Glutamatergic neuron (in vitro differentiated cells): ENCODE results near the gene NUAK2. TPM values are rescaled to one million over a fixed set of nuclear protein-coding genes. Genes with fewer than 3 reads are reported as not detected.
A peak's percentile ranks its signal among the peaks of the same experiment; 100 is the strongest.

ENCODE experiments used
- DNase-seq: peaks from one replicate; pipeline ENCODE4 v3.0.0; 2022
- H3K27ac Mint-ChIP-seq: one replicate; pipeline ENCODE4 v1.8.0; 2020; ENCODE audit warnings: mild to moderate bottlenecking, mixed read lengths, inconsistent platforms; ENCODE audit not compliant: unreplicated experiment
- H3K27me3 Mint-ChIP-seq: one replicate; pipeline ENCODE4 v1.8.0; 2020; ENCODE audit warnings: mild to moderate bottlenecking, moderate library complexity, mixed read lengths, inconsistent platforms; ENCODE audit not compliant: unreplicated experiment
- H3K36me3 Mint-ChIP-seq: one replicate; pipeline ENCODE4 v1.8.0; 2020; ENCODE audit warnings: mild to moderate bottlenecking, mixed read lengths, inconsistent platforms; ENCODE audit not compliant: unreplicated experiment
- H3K4me1 Mint-ChIP-seq: one replicate; pipeline ENCODE4 v1.8.0; 2020; ENCODE audit warnings: mild to moderate bottlenecking, low read depth, mixed read lengths, inconsistent platforms; ENCODE audit not compliant: unreplicated experiment
- H3K4me3 Mint-ChIP-seq: one replicate; pipeline ENCODE4 v1.8.0; 2020; ENCODE audit warnings: mild to moderate bottlenecking, mixed read lengths, inconsistent platforms; ENCODE audit not compliant: unreplicated experiment
- H3K9me3 Mint-ChIP-seq: one replicate; pipeline ENCODE4 v1.8.0; 2020; ENCODE audit warnings: mild to moderate bottlenecking, moderate library complexity, mixed read lengths, inconsistent platforms; ENCODE audit not compliant: unreplicated experiment
- CTCF ChIP-seq: fragments of 200-600 bp; sonication (generic); IDR thresholded peaks from one replicate; pipeline ENCODE4 v1.5.0; 2021; ENCODE audit not compliant: partially characterized antibody, unreplicated experiment
- total RNA-seq: library from RNA; stranded (reverse); fragmentation: NEBNext Ultra II Directional; extraction: Animal tissue kit (Norgen Biotek cat#: 25700); gene quantifications from one replicate; pipeline ENCODE4 v1.2.1, GENCODE V29; 2021; ENCODE audit not compliant: unreplicated experiment

The NUAK2 gene
- total RNA-seq, 1 donor from 2014 or later: 8.0 TPM

- peaks cover 6% of the 10 kb centered on the region for H3K9me3 Mint-ChIP-seq
- peaks cover 18% of the 10 kb centered on the region for H3K4me1 Mint-ChIP-seq
- DNase-seq: no peak
- H3K36me3 Mint-ChIP-seq: no peaks in the 10 kb centered on the region
- TF ChIP-seq CTCF: no peak
- peaks cover 2% of the 10 kb centered on the region for H3K27me3 Mint-ChIP-seq
- H3K4me3 Mint-ChIP-seq: no peak overlapping the region
- no peak overlapping the region for H3K27ac Mint-ChIP-seq
Observed at GRCh38 chr1:205276689-205277065, 44.9 kb downstream of the NUAK2 start.

- TF ChIP-seq CTCF: no peak
- Mint-ChIP-seq H3K27me3 (peaks cover 3% of the 10 kb centered on the region), H3K4me3 (no peak overlapping the region), H3K36me3 (no peaks in the 10 kb centered on the region), H3K4me1 (peaks cover 18% of the 10 kb centered on the region), H3K9me3 (peaks cover 6% of the 10 kb centered on the region), H3K27ac (no peak overlapping the region)
- no peak for DNase-seq
Observed at GRCh38 chr1:205275916-205276688, 45.4 kb downstream of the NUAK2 start.

DNA sequence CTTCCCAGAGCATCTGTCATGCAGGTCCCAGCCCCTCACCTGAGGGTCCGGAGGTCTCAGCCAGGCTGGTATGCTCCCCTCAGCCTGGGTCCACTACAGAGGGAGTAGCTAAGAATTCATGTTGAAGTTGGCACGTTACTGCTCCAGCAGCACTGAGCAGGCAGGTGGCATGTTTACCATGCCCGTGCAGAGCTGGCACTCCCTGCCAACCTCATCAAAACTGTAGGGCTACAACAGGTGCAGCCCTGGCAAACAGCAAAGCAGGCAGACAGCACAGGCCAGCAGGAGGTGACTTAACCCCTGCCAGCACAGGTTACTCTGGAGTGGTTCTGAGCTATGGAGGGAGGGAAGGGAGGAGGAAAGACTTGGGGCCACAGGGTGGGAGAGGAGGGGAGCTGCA lies 46.4 kb downstream of the NUAK2 start:
- Mint-ChIP-seq H3K4me3 (no peak overlapping the region), H3K27ac (no peak overlapping the region), H3K36me3 (no peaks in the 10 kb centered on the region), H3K27me3 (peaks cover 5% of the 10 kb centered on the region), H3K9me3 (peaks cover 12% of the 10 kb centered on the region), H3K4me1 (peaks cover 18% of the 10 kb centered on the region)
- DNase-seq: no peak
- no peak for TF ChIP-seq CTCF

DNA sequence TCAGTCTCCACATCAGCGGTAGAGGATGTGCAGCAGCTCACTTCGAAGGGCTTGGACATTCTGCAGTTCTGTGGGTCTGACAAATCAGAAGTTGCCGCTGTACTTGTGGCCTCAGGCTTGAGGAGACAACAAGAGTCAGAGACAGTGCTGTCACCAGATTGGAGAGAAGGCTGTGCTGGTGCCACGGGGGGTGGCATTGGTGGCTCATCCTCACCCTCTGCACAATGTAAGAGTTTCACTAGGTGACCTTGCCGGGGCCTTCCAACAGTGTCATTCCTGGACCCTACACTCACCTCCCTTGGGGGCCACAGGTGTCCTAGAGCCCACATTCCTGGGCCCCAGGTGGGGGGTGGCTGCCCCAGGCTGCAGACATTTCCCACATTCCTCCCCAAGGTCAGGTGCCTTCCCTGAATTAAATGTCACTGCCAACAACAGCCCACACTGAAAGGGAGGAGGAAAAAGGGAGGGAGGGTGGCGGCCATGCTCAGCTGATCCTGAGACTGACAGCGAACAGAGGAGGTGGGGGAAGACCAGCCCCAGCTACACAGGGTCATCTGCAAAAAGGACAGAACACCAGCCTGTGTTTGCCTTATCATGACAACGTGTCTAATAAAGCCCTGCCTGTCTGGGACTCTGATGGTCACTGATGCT lies 47.4 kb downstream of the NUAK2 start:
- DNase-seq: no peak
- no peak overlapping the region for H3K4me3 Mint-ChIP-seq
- H3K27ac Mint-ChIP-seq: no peak overlapping the region
- peaks cover 12% of the 10 kb centered on the region for H3K9me3 Mint-ChIP-seq
- peaks cover 16% of the 10 kb centered on the region for H3K4me1 Mint-ChIP-seq
- H3K36me3 Mint-ChIP-seq: no peaks in the 10 kb centered on the region
- no peak for TF ChIP-seq CTCF
- H3K27me3 Mint-ChIP-seq: peaks cover 5% of the 10 kb centered on the region

DNA sequence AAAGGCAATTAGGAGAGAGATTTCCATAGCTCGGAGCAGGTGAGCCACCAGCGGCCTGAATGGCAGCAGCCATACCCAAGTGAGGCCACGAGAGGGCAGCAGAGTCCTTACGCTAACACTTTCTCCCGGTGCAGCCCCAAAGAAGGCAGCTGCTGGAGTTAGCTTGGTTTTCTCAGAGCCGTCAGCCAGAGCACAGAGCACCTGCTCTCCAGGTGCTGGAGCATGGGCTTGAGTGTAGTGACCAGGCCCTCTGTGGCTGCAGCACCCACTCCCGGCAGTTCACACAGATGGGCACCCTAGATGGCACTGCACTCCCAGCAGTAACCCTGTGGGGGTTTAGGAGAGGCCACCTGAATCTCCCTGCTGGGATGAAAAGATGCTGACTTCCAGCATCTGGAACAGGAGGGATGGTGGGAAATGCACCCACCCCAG lies 48.0 kb downstream of the NUAK2 start:
- Mint-ChIP-seq H3K36me3 (no peaks in the 10 kb centered on the region), H3K4me1 (peaks cover 13% of the 10 kb centered on the region), H3K4me3 (no peak overlapping the region), H3K27ac (peak overlapping the region; percentile 93), H3K27me3 (peaks cover 5% of the 10 kb centered on the region), H3K9me3 (peaks cover 11% of the 10 kb centered on the region)
- TF ChIP-seq CTCF: peak; percentile 96
- DNase-seq: peak; percentile 93
